Kidney (tissue), 22 donors: ENCODE data around the gene SEMA3F. TPM values are rescaled to one million over a fixed set of nuclear protein-coding genes. Genes with fewer than 3 reads are reported as not detected.

Experiments used
- DNase-seq, 5 donors: peaks; one replicate each; pipeline ENCODE4 v3.0.0-alpha.2; 2013 to 2020
- FAIRE-seq: peaks from 2 replicates; lab custom pipeline; 2012; peaks lifted over from hg19 to GRCh38; lab: Jason Lieb, UNC
- H3K27ac ChIP-seq, 2 donors: one replicate each; pipeline ENCODE4 v1.7.0; 2013; ENCODE audit warnings: low read depth in 2 of 2, low read length in 2 of 2, inconsistent platforms in 1 of 2
- H3K27me3 ChIP-seq: one replicate; pipeline ENCODE4 v1.7.1; 2013; ENCODE audit warnings: low read length, inconsistent platforms; ENCODE audit not compliant: control insufficient read depth, insufficient read depth
- H3K36me3 ChIP-seq, 3 donors: one replicate each; pipeline versions ENCODE4 v1.7.0 to v1.7.1; 2013; ENCODE audit warnings: low read length in 3 of 3, control low read depth in 1 of 3, inconsistent platforms in 1 of 3; ENCODE audit not compliant: insufficient read depth in 3 of 3, control insufficient read depth in 2 of 3
- H3K4me1 ChIP-seq, 3 donors: one replicate each; pipeline versions ENCODE4 v1.7.0 to v1.7.1; 2013; ENCODE audit warnings: low read length in 3 of 3, inconsistent platforms in 1 of 3, low read depth in 1 of 3; ENCODE audit not compliant: control insufficient read depth in 2 of 3, insufficient read depth in 2 of 3
- H3K4me3 ChIP-seq, 3 donors: one replicate each; pipeline versions ENCODE4 v1.7.0 to v1.8.1; 2013; ENCODE audit warnings: low read length in 3 of 3, control low read depth in 1 of 3, inconsistent platforms in 1 of 3
- H3K9ac ChIP-seq, 3 donors: one replicate each; pipeline versions ENCODE4 v1.7.0 to v1.7.1; 2013; ENCODE audit warnings: low read length in 3 of 3, control low read depth in 1 of 3, inconsistent platforms in 1 of 3
- H3K9me3 ChIP-seq, 3 donors: one replicate each; pipeline versions ENCODE4 v1.7.0 to v1.7.1; 2013; ENCODE audit warnings: low read length in 3 of 3, control low read depth in 1 of 3, inconsistent platforms in 1 of 3; ENCODE audit not compliant: control insufficient read depth in 2 of 3, insufficient read depth in 1 of 3
- CTCF ChIP-seq: IDR thresholded peaks from 3 replicates; pipeline ENCODE4 v1.5.1; 2012; ENCODE audit warnings: mild to moderate bottlenecking, moderate library complexity, borderline replicate concordance; ENCODE audit not compliant: insufficient read depth; ENCODE audit errors: extremely low read depth
- intact Hi-C: fragments of 100-400 bp; cut with DNase I; formaldehyde crosslinking; loops from one replicate; pipeline ENCODE4 v1.11.1; 2022
- long read RNA-seq, 10 donors: library from polyadenylated mRNA in 1 of 10; unstranded in 1 of 10; transcript quantifications; one replicate each; pipeline ENCODE4 v2.0.0 and lab custom pipeline, GENCODE V29; 2021 to 2026
- polyA plus RNA-seq: library from polyadenylated mRNA; stranded (reverse); fragments of 350-450 nt; fragmentation: Illumina TruSeq; extraction: RNeasy Lipid Tissue Mini Kit (QIAGEN cat#74804); gene quantifications from one replicate; pipeline ENCODE4 v1.2.3, GENCODE V29; 2014; ENCODE audit warnings: low read depth, low replicate concordance; ENCODE audit not compliant: insufficient read depth
- total RNA-seq: library from RNA; stranded (reverse); fragmentation: NEBNext Ultra II Directional; extraction: Animal tissue kit (Norgen Biotek cat#: 25700); gene quantifications from one replicate; pipeline ENCODE4 v1.2.1, GENCODE V29; 2021
- donor health status: control.
- donor health status: control.
- donor health status: control.
- donor health status: control.
- donor health status: control.
- donor health status: DM: yes; HTN: yes; CAD: no.
- donor health status: Normal renal cell carcinoma (clear cell type).

The SEMA3F gene
- 39.9 TPM for total RNA-seq
- 36.7 TPM for polyA plus RNA-seq
- long read RNA-seq, donor 1, partial matches to known transcripts: 11 of 15 reads
- long read RNA-seq, donor 1, other reads (novel, unspliced or antisense): 0 of 15 reads
- long read RNA-seq, donor 2, partial matches to known transcripts: 30 of 74 reads
- long read RNA-seq, donor 2, other reads (novel, unspliced or antisense): 43 of 74 reads
- long read RNA-seq, donor 3, partial matches to known transcripts: 0 of 4 reads
- long read RNA-seq, donor 3, other reads (novel, unspliced or antisense): 0 of 4 reads
- long read RNA-seq, donor 4, transcript SEMA3F-201 (19 exons, 3,802 nt): major isoform, 10 of 17 reads
- long read RNA-seq, donor 4, partial matches to known transcripts: 0 of 17 reads
- long read RNA-seq, donor 4, other reads (novel, unspliced or antisense): 7 of 17 reads
- long read RNA-seq, donor 5: 0 reads
- long read RNA-seq, donor 6: 0 reads
- long read RNA-seq, donor 7, partial matches to known transcripts: 20 of 31 reads
- long read RNA-seq, donor 7, other reads (novel, unspliced or antisense): 9 of 31 reads
- long read RNA-seq, donor 8, partial matches to known transcripts: 11 of 13 reads
- long read RNA-seq, donor 8, other reads (novel, unspliced or antisense): 0 of 13 reads
- long read RNA-seq, donor 9, partial matches to known transcripts: 0 of 5 reads
- long read RNA-seq, donor 9, other reads (novel, unspliced or antisense): 0 of 5 reads
- long read RNA-seq, donor 10, partial matches to known transcripts: 11 of 13 reads
- long read RNA-seq, donor 10, other reads (novel, unspliced or antisense): 0 of 13 reads

- Histone ChIP-seq H3K27ac (peak within 1 kb of the TSS; percentile 69 to 83), H3K9me3 (no peaks in the 10 kb centered on the region), H3K36me3 (no peaks in the 10 kb centered on the region), H3K4me1 (peaks cover 3 to 31% (median 21%) of the 10 kb centered on the region in 3 donors), H3K4me3 (peak within 1 kb of the TSS; percentile 62 to 69 (median 68)), H3K9ac (peak within 1 kb of the TSS; percentile 37 to 69 (median 55)), H3K27me3 (no peaks in the 10 kb centered on the region)
- DNase-seq: peak; percentile 82 to 92 (median 88)
- no peak for FAIRE-seq
- no peak for TF ChIP-seq CTCF
- intact Hi-C loops: no loop called here
These were observed at the start of gene SEMA3F for GRCh38 chr3:50154840-50155490. TSS of gene SEMA3F (plus strand) at chr3:50155324. CDS start at chr3:50159623, 4,299 bp downstream.

GRCh38 chr3:50111757-50112156 is 43.4 kb upstream of the SEMA3F start:
- Histone ChIP-seq H3K27me3 (no peaks in the 10 kb centered on the region), H3K4me3 (no peak overlapping the region), H3K36me3 (peaks cover 46 to 91% (median 76%) of the 10 kb centered on the region in 3 donors), H3K4me1 (no peaks in the 10 kb centered on the region), H3K9me3 (no peaks in the 10 kb centered on the region), H3K9ac (no peak overlapping the region), H3K27ac (no peak overlapping the region)
- DNase-seq: no peak
- intact Hi-C loops: no loop called here
- no peak for TF ChIP-seq CTCF
- no peak for FAIRE-seq

GRCh38 chr3:50112462-50112861 is 42.7 kb upstream of the SEMA3F start:
- Histone ChIP-seq H3K9me3 (no peaks in the 10 kb centered on the region), H3K4me1 (no peaks in the 10 kb centered on the region), H3K27me3 (no peaks in the 10 kb centered on the region), H3K9ac (no peak overlapping the region), H3K27ac (no peak overlapping the region), H3K4me3 (no peak overlapping the region), H3K36me3 (peaks cover 39 to 91% (median 76%) of the 10 kb centered on the region in 3 donors)
- intact Hi-C loops: no loop called here
- no peak for TF ChIP-seq CTCF
- DNase-seq (peak in 1 of 5 donors; percentile 24), FAIRE-seq (no peak)
